Esophagus squamous epithelium (tissue), 5 donors: ENCODE data around the gene TMEM201. TPM values are rescaled to one million over a fixed set of nuclear protein-coding genes. Genes with fewer than 3 reads are reported as not detected.

Experiments
- DNase-seq: peaks from one replicate; lab custom pipeline; 2025; lab: John Stamatoyannopoulos, UW
- H3K27ac ChIP-seq, 4 donors: fragments of 200-600 bp; sonication (generic); one replicate each; pipeline ENCODE4 v1.5.1; 2016 to 2019; ENCODE audit warnings: mild to moderate bottlenecking in 1 of 4
- H3K27me3 ChIP-seq, 4 donors: fragments of 200-600 bp; sonication (generic); 1 replicate in 3 of 4; 2 replicates in 1 of 4; pipeline versions ENCODE4 v1.5.1 to v1.6.0; 2017 to 2021; ENCODE audit warnings: antibody characterized with exemption in 1 of 4
- H3K36me3 ChIP-seq, 3 donors: fragments of 200-600 bp; sonication (generic); one replicate each; pipeline ENCODE4 v1.5.1; 2016 to 2019
- H3K4me1 ChIP-seq, 3 donors: fragments of 200-600 bp; sonication (generic); one replicate each; pipeline ENCODE4 v1.5.1; 2017 to 2019
- H3K4me3 ChIP-seq, 4 donors: fragments of 200-600 bp; sonication (generic); 1 replicate in 3 of 4; 2 replicates in 1 of 4; pipeline ENCODE4 v1.5.1; 2016 to 2019; ENCODE audit warnings: mild to moderate bottlenecking in 2 of 4, moderate library complexity in 1 of 4
- H3K9me3 ChIP-seq, 3 donors: fragments of 200-600 bp; sonication (generic); one replicate each; pipeline ENCODE4 v1.5.1; 2016 to 2019
- POLR2A ChIP-seq, 4 donors: fragments of 450-650 bp; IDR thresholded peaks; one replicate each; pipeline ENCODE4 v1.6.1; 2017; ENCODE audit warnings: antibody characterized with exemption in 4 of 4, mild to moderate bottlenecking in 4 of 4, moderate library complexity in 3 of 4
- WGBS, 2 donors: methylation state at CpG; one replicate each; pipeline ENCODE4 v1.1.5; 2018; 5-methylcytosine and 5-hydroxymethylcytosine counted together
- intact Hi-C: fragments of 100-400 bp; cut with DNase I; formaldehyde crosslinking; loops from one replicate; pipeline ENCODE4 v1.15.0; 2022
- total RNA-seq, 4 donors: library from RNA; depleted of rRNA; stranded (reverse); fragments of >200 nt; gene quantifications; one replicate each; pipeline ENCODE4 v1.1.0, GENCODE V29; 2016
- TF ChIP-seq, protein P1 (sequence below), 6 experiments: fragments of 450-650 bp in 4 of 6; fragments of 200-600 bp in 2 of 6; sonication (generic) in 2 of 6; IDR thresholded peaks; one replicate each; pipeline ENCODE4 v1.5.1; 2016 to 2019; ENCODE audit warnings: antibody characterized with exemption in 6 of 6, mild to moderate bottlenecking in 4 of 6, moderate library complexity in 4 of 6
- donor health status: DM: yes; HTN: yes; CAD: no.

The TMEM201 gene
- total RNA-seq, 4 donors from 2014 or later = 5.0 to 10.3 (median 8.7) TPM

DNA sequence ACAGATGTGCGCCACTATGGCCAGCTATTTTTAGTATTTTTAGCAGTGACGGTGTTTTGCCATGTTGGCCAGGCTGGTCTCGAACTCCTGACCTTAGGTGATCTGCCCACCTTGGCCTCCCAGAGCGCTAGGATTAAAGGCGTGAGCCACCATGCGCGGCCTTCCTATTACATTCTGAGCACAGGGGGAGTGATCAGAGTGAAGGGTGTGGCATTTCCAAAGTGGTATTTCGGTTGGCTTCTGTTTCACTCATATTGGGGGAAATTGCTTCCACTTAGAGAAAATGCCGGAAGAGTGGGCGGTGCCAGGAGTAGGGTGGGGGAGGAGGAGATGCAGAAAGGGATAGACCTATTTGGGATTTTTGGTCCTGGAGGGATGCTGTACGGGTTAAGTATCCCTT lies 67.1 kb downstream of the TMEM201 start:
- intact Hi-C loops = no loop called here
- 79 to 87% methylated on average over 6 to 11 of the region's 11 CpGs for WGBS, 2 donors
- no peak for DNase-seq
- Histone ChIP-seq H3K4me3 (no peak overlapping the region), H3K9me3 (no peaks in the 10 kb centered on the region), H3K27me3 (peaks cover 0 to 35% (median 2%) of the 10 kb centered on the region in 4 donors), H3K4me1 (peaks cover 9 to 25% (median 11%) of the 10 kb centered on the region in 3 donors), H3K36me3 (no peaks in the 10 kb centered on the region), H3K27ac (no peak overlapping the region)
- TF ChIP-seq, protein P1, sequence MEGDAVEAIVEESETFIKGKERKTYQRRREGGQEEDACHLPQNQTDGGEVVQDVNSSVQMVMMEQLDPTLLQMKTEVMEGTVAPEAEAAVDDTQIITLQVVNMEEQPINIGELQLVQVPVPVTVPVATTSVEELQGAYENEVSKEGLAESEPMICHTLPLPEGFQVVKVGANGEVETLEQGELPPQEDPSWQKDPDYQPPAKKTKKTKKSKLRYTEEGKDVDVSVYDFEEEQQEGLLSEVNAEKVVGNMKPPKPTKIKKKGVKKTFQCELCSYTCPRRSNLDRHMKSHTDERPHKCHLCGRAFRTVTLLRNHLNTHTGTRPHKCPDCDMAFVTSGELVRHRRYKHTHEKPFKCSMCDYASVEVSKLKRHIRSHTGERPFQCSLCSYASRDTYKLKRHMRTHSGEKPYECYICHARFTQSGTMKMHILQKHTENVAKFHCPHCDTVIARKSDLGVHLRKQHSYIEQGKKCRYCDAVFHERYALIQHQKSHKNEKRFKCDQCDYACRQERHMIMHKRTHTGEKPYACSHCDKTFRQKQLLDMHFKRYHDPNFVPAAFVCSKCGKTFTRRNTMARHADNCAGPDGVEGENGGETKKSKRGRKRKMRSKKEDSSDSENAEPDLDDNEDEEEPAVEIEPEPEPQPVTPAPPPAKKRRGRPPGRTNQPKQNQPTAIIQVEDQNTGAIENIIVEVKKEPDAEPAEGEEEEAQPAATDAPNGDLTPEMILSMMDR (IDR thresholded peaks at IDR 0.05) = no peak
- TF ChIP-seq POLR2A (IDR thresholded peaks at IDR 0.05) = no peak

DNA sequence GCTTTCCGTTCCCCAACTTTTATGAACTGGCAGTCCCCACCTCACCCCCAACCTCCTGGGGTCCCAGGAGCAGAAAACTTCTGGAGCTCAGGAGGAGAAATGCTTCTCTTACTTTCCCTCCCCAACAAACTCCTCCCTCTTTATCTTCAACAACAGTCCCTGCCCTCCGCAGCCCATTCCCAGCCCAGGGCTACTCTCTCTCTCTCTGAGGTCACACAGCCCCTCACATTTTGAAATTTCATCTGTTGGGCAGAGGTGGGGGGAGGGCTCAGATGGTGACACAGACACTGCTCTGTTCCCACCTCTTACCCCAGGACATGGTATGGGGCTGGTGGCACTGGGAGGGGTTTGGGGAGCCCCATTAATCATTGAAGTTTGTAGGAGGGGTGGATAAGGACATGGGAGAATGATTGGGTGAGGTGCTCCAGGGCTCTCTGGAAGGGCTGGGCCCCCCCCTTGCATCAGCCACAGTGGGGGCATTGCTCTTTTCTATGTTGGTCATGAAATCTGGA lies 68.9 kb downstream of the TMEM201 start:
- DNase-seq = no peak
- 67 to 76% methylated on average over 2 of the region's 2 CpGs for WGBS, 2 donors
- Histone ChIP-seq H3K4me1 (peaks cover 0 to 8% (median 2%) of the 10 kb centered on the region in 3 donors), H3K27ac (no peak overlapping the region), H3K27me3 (peaks cover 0 to 17% (median 2%) of the 10 kb centered on the region in 4 donors), H3K36me3 (no peaks in the 10 kb centered on the region), H3K9me3 (no peaks in the 10 kb centered on the region), H3K4me3 (no peak overlapping the region)
- TF ChIP-seq POLR2A (IDR thresholded peaks at IDR 0.05) = no peak
- TF ChIP-seq, protein P1 (IDR thresholded peaks at IDR 0.05) = no peak
- intact Hi-C loops = no loop called here

DNA sequence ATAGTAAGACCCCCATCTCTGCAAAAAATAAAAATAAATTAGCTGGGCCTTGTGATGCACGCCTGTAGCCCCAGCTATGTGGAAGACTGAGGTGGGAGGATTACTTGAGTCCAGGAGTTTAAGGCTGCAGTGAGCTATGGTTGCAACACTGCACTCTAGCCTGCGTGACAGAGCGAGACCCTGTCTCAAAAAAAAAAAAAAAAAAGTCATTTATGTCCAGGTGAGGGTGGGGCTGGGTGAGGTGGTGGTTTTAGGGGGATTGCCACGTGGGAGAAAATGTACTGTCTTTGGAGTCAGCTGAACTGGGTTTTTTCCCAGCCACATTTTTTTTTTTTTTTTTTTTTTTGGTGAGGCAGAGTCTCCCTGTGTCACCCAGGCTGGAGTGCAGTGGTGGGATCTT lies 69.5 kb downstream of the TMEM201 start:
- Histone ChIP-seq H3K27ac (no peak overlapping the region), H3K36me3 (no peaks in the 10 kb centered on the region), H3K4me1 (peaks cover 0 to 2% (median 2%) of the 10 kb centered on the region in 3 donors), H3K9me3 (no peaks in the 10 kb centered on the region), H3K27me3 (peaks cover 0 to 11% (median 0%) of the 10 kb centered on the region in 4 donors), H3K4me3 (no peak overlapping the region)
- TF ChIP-seq, protein P1 (IDR thresholded peaks at IDR 0.05) = no peak
- TF ChIP-seq POLR2A (IDR thresholded peaks at IDR 0.05) = no peak
- WGBS, 2 donors = 74 to 88% methylated on average over 4 of the region's 4 CpGs
- no peak for DNase-seq
- intact Hi-C loops = no loop called here

DNA sequence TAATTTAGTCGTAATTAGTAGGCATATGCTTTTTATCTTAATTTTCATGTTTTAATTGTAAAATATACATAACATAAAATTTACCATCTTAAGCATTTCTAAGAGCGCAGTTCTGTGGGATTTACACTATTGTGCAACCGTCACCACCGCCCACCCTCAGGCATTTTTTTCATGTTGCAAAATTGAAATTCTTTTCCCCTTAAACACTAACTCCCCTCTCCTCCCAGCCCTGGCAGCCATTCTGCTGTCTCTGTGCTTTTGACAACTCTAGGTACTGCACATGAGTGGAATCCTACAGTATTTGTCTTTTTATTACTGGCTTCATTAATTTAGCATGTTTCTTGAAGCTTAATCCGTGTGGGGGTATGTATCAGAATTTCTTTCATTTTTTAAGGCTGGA lies 70.6 kb downstream of the TMEM201 start:
- Histone ChIP-seq H3K27ac (no peak overlapping the region), H3K9me3 (no peaks in the 10 kb centered on the region), H3K4me3 (no peak overlapping the region), H3K27me3 (no peaks in the 10 kb centered on the region), H3K36me3 (no peaks in the 10 kb centered on the region), H3K4me1 (peaks cover 0 to 2% (median 0%) of the 10 kb centered on the region in 3 donors)
- 36 to 51% methylated on average over 5 of the region's 5 CpGs for WGBS, 2 donors
- DNase-seq = no peak
- no peak for TF ChIP-seq POLR2A (IDR thresholded peaks at IDR 0.05)
- TF ChIP-seq, protein P1 (IDR thresholded peaks at IDR 0.05) = no peak
- intact Hi-C loops = no loop called here

DNA sequence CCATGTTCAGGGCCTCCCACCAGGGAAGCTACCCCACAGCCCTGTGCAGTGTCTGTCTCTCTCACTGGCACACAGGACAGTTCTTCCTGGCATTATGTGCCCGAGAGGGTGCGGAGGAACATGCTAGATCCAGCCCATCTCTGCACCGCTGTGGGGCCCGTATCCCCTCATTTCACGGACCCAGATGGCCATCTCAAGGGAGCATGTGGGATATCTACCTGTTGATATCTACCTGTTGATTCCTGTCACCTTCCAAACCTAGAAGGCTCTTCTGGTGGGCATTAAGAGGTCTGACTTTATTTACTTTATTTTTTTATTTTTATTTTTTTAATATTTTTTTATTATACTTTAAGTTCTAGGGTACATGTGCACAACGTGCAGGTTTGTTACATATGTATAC lies 74.5 kb downstream of the TMEM201 start:
- DNase-seq = no peak
- Histone ChIP-seq H3K9me3 (no peaks in the 10 kb centered on the region), H3K36me3 (no peaks in the 10 kb centered on the region), H3K4me1 (peaks cover 0 to 10% (median 2%) of the 10 kb centered on the region in 3 donors), H3K27ac (no peak overlapping the region), H3K27me3 (no peaks in the 10 kb centered on the region), H3K4me3 (no peak overlapping the region)
- intact Hi-C loops = no loop called here
- no peak for TF ChIP-seq POLR2A (IDR thresholded peaks at IDR 0.05)
- TF ChIP-seq, protein P1 (IDR thresholded peaks at IDR 0.05) = no peak
- 88 to 92% methylated on average over 6 of the region's 6 CpGs for WGBS, 2 donors

Other genes with a start within 250 kb of the TMEM201 start
- 1 to 10 TPM; 4.2 to 7.2 (median 5.7) TPM for gene SLC25A33, start 49.4 kb upstream of the TMEM201 start, total RNA-seq
- gene PIK3CD, start 62.8 kb downstream of the TMEM201 start, total RNA-seq = 10 to 100 TPM in 1 of 4 donors, 1 to 10 TPM in 3; 4.1 to 11.8 (median 7.7) TPM
- gene CLSTN1, start 235.1 kb downstream of the TMEM201 start, total RNA-seq = 10 to 100 TPM; 57.3 to 68.4 (median 65.3) TPM